H9 (cell line): Measurements from ENCODE around the gene WDR37. TPM values are rescaled to one million over a fixed set of nuclear protein-coding genes. Genes with fewer than 3 reads are reported as not detected.

Experiments
- DNase-seq: peaks from one replicate; pipeline ENCODE4 v3.0.0-alpha.2; 2017
- H2AFZ ChIP-seq: one replicate; pipeline ENCODE4 v1.6.1; 2013; ENCODE audit warnings: mild to moderate bottlenecking, low read length, control low read depth, moderate library complexity
- H2AK5ac ChIP-seq: 2 replicates; pipeline ENCODE4 v1.6.1; 2013; ENCODE audit warnings: low read length, control low read depth, mixed read lengths; ENCODE audit not compliant: insufficient read length
- H2BK120ac ChIP-seq: one replicate; pipeline ENCODE4 v1.6.1; 2013; ENCODE audit warnings: low read depth, mild to moderate bottlenecking, low read length, control low read depth, inconsistent platforms; ENCODE audit not compliant: poor library complexity, severe bottlenecking
- H2BK12ac ChIP-seq: 2 replicates; pipeline ENCODE4 v1.6.1; 2013; ENCODE audit warnings: low read length, control low read depth, mixed read lengths, low read depth; ENCODE audit not compliant: insufficient read length
- H2BK15ac ChIP-seq: 2 replicates; pipeline ENCODE4 v1.6.1; 2013; ENCODE audit warnings: low read depth, low read length, control low read depth
- H2BK20ac ChIP-seq: one replicate; pipeline ENCODE4 v1.6.1; 2013; ENCODE audit warnings: low read depth, mild to moderate bottlenecking, low read length, control low read depth, inconsistent platforms; ENCODE audit not compliant: poor library complexity, severe bottlenecking
- H2BK5ac ChIP-seq: 2 replicates; pipeline ENCODE4 v1.6.1; 2013; ENCODE audit warnings: low read length, control low read depth, mixed read lengths; ENCODE audit not compliant: insufficient read length
- H3K14ac ChIP-seq: 2 replicates; pipeline ENCODE4 v1.6.1; 2013; ENCODE audit warnings: low read length, control low read depth; ENCODE audit not compliant: insufficient read depth
- H3K18ac ChIP-seq: 2 replicates; pipeline ENCODE4 v1.6.1; 2013; ENCODE audit warnings: low read depth, mild to moderate bottlenecking, mixed read lengths, low read length, control low read depth; ENCODE audit not compliant: insufficient read length
- H3K23ac ChIP-seq: 2 replicates; pipeline ENCODE4 v1.6.1; 2013; ENCODE audit warnings: low read length, control low read depth, mixed read lengths, low read depth; ENCODE audit not compliant: insufficient read length
- H3K23me2 ChIP-seq: 2 replicates; pipeline ENCODE4 v1.6.1; 2013; ENCODE audit warnings: low read depth, mild to moderate bottlenecking, mixed read lengths, low read length, control low read depth; ENCODE audit not compliant: insufficient read length, poor library complexity, severe bottlenecking
- H3K27ac ChIP-seq: 2 replicates; pipeline ENCODE4 v1.5.1; 2013; ENCODE audit warnings: low read length, control low read depth, mixed read lengths, low read depth; ENCODE audit not compliant: insufficient read length
- H3K27me3 ChIP-seq: 2 replicates; pipeline ENCODE4 v1.6.1; 2013; ENCODE audit warnings: low read length, control low read depth, inconsistent platforms; ENCODE audit not compliant: insufficient read depth
- H3K4ac ChIP-seq: 2 replicates; pipeline ENCODE4 v1.6.1; 2013; ENCODE audit warnings: low read depth, mild to moderate bottlenecking, control low read depth, inconsistent platforms, low read length, moderate library complexity
- H3K4me1 ChIP-seq: 2 replicates; pipeline ENCODE4 v1.6.1; 2013; ENCODE audit warnings: low read length, control low read depth, inconsistent platforms; ENCODE audit not compliant: insufficient read depth
- H3K4me2 ChIP-seq: 2 replicates; pipeline ENCODE4 v1.6.1; 2013; ENCODE audit warnings: low read length, control low read depth, mixed read lengths; ENCODE audit not compliant: insufficient read length, insufficient read depth
- H3K56ac ChIP-seq: 2 replicates; pipeline ENCODE4 v1.6.1; 2013; ENCODE audit warnings: low read depth, mild to moderate bottlenecking, mixed read lengths, low read length, control low read depth; ENCODE audit not compliant: insufficient read length
- H3K79me1 ChIP-seq: 2 replicates; pipeline ENCODE4 v1.6.1; 2013; ENCODE audit warnings: low read depth, mild to moderate bottlenecking, moderate library complexity, low read length, control low read depth, inconsistent platforms; ENCODE audit not compliant: insufficient read depth, poor library complexity, severe bottlenecking
- H3K79me2 ChIP-seq: 2 replicates; pipeline ENCODE4 v1.6.1; 2013; ENCODE audit warnings: low read length, control low read depth, inconsistent platforms; ENCODE audit not compliant: insufficient read depth
- H3K9ac ChIP-seq: 2 replicates; pipeline ENCODE4 v1.6.1; 2013; ENCODE audit warnings: low read length, control low read depth, mixed read lengths; ENCODE audit not compliant: insufficient read length; ENCODE audit errors: extremely low read depth
- H3K9me3 ChIP-seq: one replicate; pipeline ENCODE4 v1.6.1; 2013; ENCODE audit warnings: low read depth, low read length, inconsistent platforms; ENCODE audit not compliant: control insufficient read depth
- H3T11ph ChIP-seq: one replicate; pipeline ENCODE4 v1.6.1; 2013; ENCODE audit warnings: mild to moderate bottlenecking, low read length, control low read depth, inconsistent platforms
- H4K20me1 ChIP-seq: one replicate; pipeline ENCODE4 v1.6.1; 2013; ENCODE audit not compliant: control insufficient read depth, insufficient read length, insufficient read depth
- H4K5ac ChIP-seq: 2 replicates; pipeline ENCODE4 v1.6.1; 2013; ENCODE audit warnings: low read depth, mild to moderate bottlenecking, mixed read lengths, low read length, control low read depth; ENCODE audit not compliant: insufficient read length
- H4K8ac ChIP-seq: replicated peaks from 2 replicates; pipeline ENCODE4 v1.6.1; 2013; ENCODE audit warnings: low read length, control low read depth, mixed read lengths, low read depth; ENCODE audit not compliant: insufficient read length
- H4K91ac ChIP-seq: 2 replicates; pipeline ENCODE4 v1.6.1; 2013; ENCODE audit warnings: low read depth, mild to moderate bottlenecking, moderate library complexity, mixed read lengths, low read length, control low read depth; ENCODE audit not compliant: insufficient read length
- H3K27ac Mint-ChIP-seq, 3 experiments: 2 replicates in 2 of 3; 3 replicates in 1 of 3; pipeline ENCODE4 v1.8.0; 2020 to 2021; ENCODE audit warnings: mixed read lengths in 3 of 3, mild to moderate bottlenecking in 1 of 3, moderate library complexity in 1 of 3
- H3K27me3 Mint-ChIP-seq: 2 replicates; pipeline ENCODE4 v1.8.0; 2021; ENCODE audit warnings: low read depth, mild to moderate bottlenecking, moderate library complexity, mixed read lengths
- H3K36me3 Mint-ChIP-seq, 3 experiments: 2 replicates in 2 of 3; 3 replicates in 1 of 3; pipeline ENCODE4 v1.8.0; 2020 to 2021; ENCODE audit warnings: low read depth in 3 of 3, mixed read lengths in 3 of 3; ENCODE audit not compliant: insufficient read depth in 1 of 3
- H3K4me1 Mint-ChIP-seq, 2 experiments: 2 replicates each; pipeline ENCODE4 v1.8.0; 2020; ENCODE audit warnings: mixed read lengths in 2 of 2
- H3K4me3 Mint-ChIP-seq, 2 experiments: 2 replicates in 1 of 2; 3 replicates in 1 of 2; pipeline ENCODE4 v1.8.0; 2020 to 2021; ENCODE audit warnings: mild to moderate bottlenecking in 2 of 2, mixed read lengths in 2 of 2, moderate library complexity in 1 of 2
- H3K9me3 Mint-ChIP-seq, 2 experiments: 2 replicates in 1 of 2; 3 replicates in 1 of 2; pipeline ENCODE4 v1.8.0; 2020; ENCODE audit warnings: mild to moderate bottlenecking in 2 of 2, mixed read lengths in 2 of 2, moderate library complexity in 1 of 2
- WGBS: extraction: QIAGEN DNeasy Blood & Tissue Kit; methylation state at CpG from one replicate; pipeline ENCODE4 v1.1.7; 2013; ENCODE audit warnings: missing lambda C conversion rate, low lambda C conversion rate, mixed read lengths; ENCODE audit not compliant: insufficient read length; ENCODE audit errors: extremely low coverage; 5-methylcytosine and 5-hydroxymethylcytosine counted together
- total RNA-seq: library from RNA; stranded (reverse); gene quantifications from 2 replicates; pipeline ENCODE4 v1.2.1, GENCODE V29; 2021
- TF ChIP-seq, protein P1 (sequence below): fragments of 200-600 bp; sonication (generic); conservative IDR thresholded peaks from 3 replicates; pipeline ENCODE4 v1.8.0; 2021; ENCODE audit warnings: antibody characterized with exemption, mild to moderate bottlenecking

WDR37 gene
- total RNA-seq, 1 experiment from 2014 or later, result 13.1 TPM

DNA sequence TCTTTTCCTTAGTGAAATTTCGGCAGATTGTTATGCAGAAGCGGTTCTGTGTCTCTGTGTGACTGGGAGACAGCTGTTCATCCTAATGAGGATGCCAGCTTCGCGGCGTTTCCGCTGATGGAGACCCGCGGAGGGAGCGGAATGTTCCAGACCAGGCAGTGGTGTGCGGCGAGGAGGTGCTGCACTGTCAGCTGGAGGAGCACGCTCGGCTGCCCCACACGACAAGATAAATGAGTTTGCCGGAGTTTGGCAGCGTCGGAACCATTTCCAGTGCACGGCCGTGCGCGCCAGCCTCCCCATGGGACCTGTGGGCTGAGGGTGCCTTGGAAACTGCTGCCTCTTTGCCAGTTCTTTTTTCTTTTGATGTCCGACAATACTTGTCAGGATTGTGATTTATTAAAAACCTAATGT, 64.6 kb downstream of the WDR37 start:
- H3K36me3 Mint-ChIP-seq, result peaks cover 22 to 46% (median 45%) of the 10 kb centered on the region in 3 experiments
- Histone ChIP-seq H3K27me3 (no peaks in the 10 kb centered on the region), H3K56ac (no peak overlapping the region), H3K9me3 (no peaks in the 10 kb centered on the region), H3K4me2 (no peak overlapping the region), H2AK5ac (no peak overlapping the region), H2AFZ (no peak overlapping the region), H3K79me2 (no peaks in the 10 kb centered on the region), H3T11ph (no peak overlapping the region), H3K27ac (no peak overlapping the region), H2BK15ac (no peak overlapping the region), H2BK20ac (no peak overlapping the region), H4K20me1 (no peaks in the 10 kb centered on the region), H3K18ac (no peak overlapping the region), H2BK12ac (no peak overlapping the region), H3K79me1 (no peaks in the 10 kb centered on the region), H3K4me1 (no peaks in the 10 kb centered on the region), H3K14ac (no peak overlapping the region; the same call in 1 of the 2 replicates), H3K9ac (no peak overlapping the region), H4K91ac (no peak overlapping the region), H3K23me2 (no peaks in the 10 kb centered on the region), H2BK120ac (no peak overlapping the region), H3K23ac (no peak overlapping the region), H3K4ac (no peak overlapping the region), H2BK5ac (no peak overlapping the region), H4K5ac (no peak overlapping the region), H4K8ac (no peak overlapping the region)
- WGBS, result no CpG with 5 or more reads among the region's 22 CpGs
- no peaks in the 10 kb centered on the region; a peak in 1 of 5 replicates for H3K9me3 Mint-ChIP-seq
- no peak overlapping the region for H3K27ac Mint-ChIP-seq
- H3K4me1 Mint-ChIP-seq, result no peaks in the 10 kb centered on the region
- no peaks in the 10 kb centered on the region for H3K27me3 Mint-ChIP-seq
- TF ChIP-seq, protein P1, sequence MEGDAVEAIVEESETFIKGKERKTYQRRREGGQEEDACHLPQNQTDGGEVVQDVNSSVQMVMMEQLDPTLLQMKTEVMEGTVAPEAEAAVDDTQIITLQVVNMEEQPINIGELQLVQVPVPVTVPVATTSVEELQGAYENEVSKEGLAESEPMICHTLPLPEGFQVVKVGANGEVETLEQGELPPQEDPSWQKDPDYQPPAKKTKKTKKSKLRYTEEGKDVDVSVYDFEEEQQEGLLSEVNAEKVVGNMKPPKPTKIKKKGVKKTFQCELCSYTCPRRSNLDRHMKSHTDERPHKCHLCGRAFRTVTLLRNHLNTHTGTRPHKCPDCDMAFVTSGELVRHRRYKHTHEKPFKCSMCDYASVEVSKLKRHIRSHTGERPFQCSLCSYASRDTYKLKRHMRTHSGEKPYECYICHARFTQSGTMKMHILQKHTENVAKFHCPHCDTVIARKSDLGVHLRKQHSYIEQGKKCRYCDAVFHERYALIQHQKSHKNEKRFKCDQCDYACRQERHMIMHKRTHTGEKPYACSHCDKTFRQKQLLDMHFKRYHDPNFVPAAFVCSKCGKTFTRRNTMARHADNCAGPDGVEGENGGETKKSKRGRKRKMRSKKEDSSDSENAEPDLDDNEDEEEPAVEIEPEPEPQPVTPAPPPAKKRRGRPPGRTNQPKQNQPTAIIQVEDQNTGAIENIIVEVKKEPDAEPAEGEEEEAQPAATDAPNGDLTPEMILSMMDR, result no peak
- no peak for DNase-seq
- H3K4me3 Mint-ChIP-seq, result no peak overlapping the region
